GM12892 (cell line): ENCODE measurements around the gene FBXW7.

Experiments used
- POLR2AphosphoS5 ChIP-seq: IDR thresholded peaks from 2 replicates; pipeline ENCODE4 v1.6.1; 2011; ENCODE audit warnings: low read depth, low read length, control low read depth
- TAF1 ChIP-seq: IDR thresholded peaks from 2 replicates; pipeline ENCODE4 v1.6.1; 2011; ENCODE audit warnings: low read depth, mild to moderate bottlenecking, control low read depth, low read length, borderline replicate concordance

DNA sequence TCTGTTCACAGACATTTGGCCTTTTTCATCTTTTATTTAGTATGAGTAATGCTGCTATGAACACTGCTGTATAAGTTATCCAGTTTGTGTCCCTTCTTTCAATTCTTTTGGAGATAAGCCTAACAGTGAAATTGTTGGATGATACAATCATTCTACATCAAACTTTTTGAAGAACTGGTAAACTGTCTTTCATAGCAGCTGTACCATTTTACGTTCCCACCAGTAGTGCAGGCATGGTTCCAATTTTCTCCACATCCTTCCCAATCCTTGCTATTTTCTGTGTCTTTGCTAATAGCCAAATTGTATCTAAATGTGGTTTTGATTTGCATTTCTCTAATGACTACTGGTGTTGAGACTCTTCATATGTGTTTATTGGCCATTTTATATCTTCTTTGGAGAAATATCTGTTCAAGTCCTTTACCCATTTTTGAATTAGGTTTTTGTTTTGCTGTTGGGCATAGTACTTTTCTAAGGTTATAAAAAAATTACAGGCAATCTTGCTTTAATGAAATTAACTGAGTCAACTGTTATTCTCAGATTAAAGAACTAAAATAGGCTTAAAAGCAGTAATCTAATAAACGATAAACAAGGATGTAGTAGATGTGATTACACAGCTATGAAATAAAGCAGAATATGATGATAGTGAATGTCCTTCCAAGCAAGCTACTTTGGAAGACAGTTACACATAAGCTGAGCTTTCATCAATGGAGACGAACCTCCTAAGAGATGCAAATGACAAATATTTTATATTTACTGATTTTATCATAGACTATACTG is 57.2 kb downstream of the FBXW7 start:
- TF ChIP-seq TAF1 (no peak), POLR2AphosphoS5 (no peak)
